Stomach (tissue), 19 donors: Measurements from ENCODE around the gene LMO2. TPM values are rescaled to one million over a fixed set of nuclear protein-coding genes. Genes with fewer than 3 reads are reported as not detected.

ENCODE experiments used
- DNase-seq, 2 donors: peaks; one replicate each; pipeline versions ENCODE4 v3.0.0 to v3.0.0-alpha.2; 2013 to 2019
- H3K27ac ChIP-seq, 5 donors: fragments of 200-600 bp in 4 of 5; sonication (generic) in 4 of 5; one replicate each; pipeline ENCODE4 v1.5.1; 2013 to 2019; ENCODE audit warnings: mild to moderate bottlenecking in 1 of 5, moderate library complexity in 1 of 5
- H3K27me3 ChIP-seq, 3 donors: fragments of 200-600 bp; sonication (generic); one replicate each; pipeline ENCODE4 v1.5.1; 2017 to 2019; ENCODE audit warnings: mixed run types in 1 of 3
- H3K36me3 ChIP-seq, 4 donors: fragments of 200-600 bp; sonication (generic); 1 replicate in 3 of 4; 2 replicates in 1 of 4; pipeline ENCODE4 v1.5.1; 2016 to 2019
- H3K4me1 ChIP-seq, 4 donors: fragments of 200-600 bp; sonication (generic); one replicate each; pipeline ENCODE4 v1.5.1; 2016 to 2019
- H3K4me3 ChIP-seq, 4 donors: fragments of 200-600 bp; sonication (generic) in 3 of 4; one replicate each; pipeline ENCODE4 v1.5.1; 2016 to 2019; ENCODE audit warnings: mild to moderate bottlenecking in 1 of 4
- H3K9me3 ChIP-seq, 4 donors: fragments of 200-600 bp; sonication (generic); one replicate each; pipeline ENCODE4 v1.5.1; 2016 to 2019
- CTCF ChIP-seq, 7 experiments: fragments of 450-650 bp in 4 of 7; fragments of 200-600 bp in 3 of 7; sonication (generic) in 3 of 7; IDR thresholded peaks; one replicate each; pipeline ENCODE4 v1.5.1; 2016 to 2019; ENCODE audit warnings: antibody characterized with exemption in 7 of 7, control low read depth in 2 of 7, mild to moderate bottlenecking in 1 of 7
- EP300 ChIP-seq: sonication (generic); formaldehyde crosslinking; IDR thresholded peaks from one replicate; pipeline ENCODE4 v1.6.1; 2017; ENCODE audit warnings: antibody characterized with exemption
- POLR2A ChIP-seq, 4 donors: fragments of 450-650 bp; IDR thresholded peaks; one replicate each; pipeline ENCODE4 v1.6.1; 2016; ENCODE audit warnings: antibody characterized with exemption in 4 of 4, control low read depth in 2 of 4, mild to moderate bottlenecking in 1 of 4, moderate library complexity in 1 of 4
- POLR2AphosphoS5 ChIP-seq, 3 donors: sonication (generic); formaldehyde crosslinking; IDR thresholded peaks; one replicate each; pipeline ENCODE4 v1.6.1; 2016; ENCODE audit warnings: antibody characterized with exemption in 3 of 3
- WGBS, 5 donors: extraction: QIAGEN DNeasy Blood & Tissue Kit in 3 of 5; methylation state at CpG; one replicate each; pipeline versions ENCODE4 v1.1.5 to v1.1.7; 2013 to 2018; 5-methylcytosine and 5-hydroxymethylcytosine counted together
- intact Hi-C: fragments of 100-400 bp; cut with DNase I; formaldehyde crosslinking; loops from one replicate; pipeline ENCODE4 v1.15.1; 2023; ENCODE audit warnings: low total_unique reads
- long read RNA-seq, 10 donors: transcript quantifications; one replicate each; lab custom pipeline, GENCODE V29; 2026
- polyA plus RNA-seq, 3 donors: library from polyadenylated mRNA; stranded (reverse); fragments of 200-250 nt; gene quantifications; one replicate each; pipeline ENCODE4 v1.2.3, GENCODE V29; 2013
- total RNA-seq, 5 donors: library from RNA; depleted of rRNA; stranded (reverse); fragments of >200 nt; gene quantifications; one replicate each; pipeline versions ENCODE4 v1.1.0 to v1.2.3, GENCODE V29; 2014 to 2016
- donor health status: healthy with polysubstance abuse.
- donor health status: Bipolar disorder and iron deficiency.
- donor health status: healthy.

The LMO2 gene
- total RNA-seq (10 to 100 TPM in 3 of 5 donors, 1 to 10 TPM in 1, not detected in 1; 9.6 to 54.7 (median 12.3) TPM), polyA plus RNA-seq (10 to 100 TPM in 2 of 3 donors, 1 to 10 TPM in 1; 9.1 to 12.7 (median 11.5) TPM)
- long read RNA-seq, donor 1, partial matches to known transcripts: 0 of 2 reads
- long read RNA-seq, donor 1, other reads (novel, unspliced or antisense): 0 of 2 reads
- long read RNA-seq, donor 2, partial matches to known transcripts: 0 of 1 reads
- long read RNA-seq, donor 2, other reads (novel, unspliced or antisense): 0 of 1 reads
- long read RNA-seq, donor 3, partial matches to known transcripts: 0 of 2 reads
- long read RNA-seq, donor 3, other reads (novel, unspliced or antisense): 0 of 2 reads
- long read RNA-seq, donor 4: 0 reads
- long read RNA-seq, donor 5, transcript LMO2-202 (3 exons, 1,687 nt): major isoform, 9 of 10 reads
- long read RNA-seq, donor 5, partial matches to known transcripts: 0 of 10 reads
- long read RNA-seq, donor 5, other reads (novel, unspliced or antisense): 0 of 10 reads
- long read RNA-seq, donor 6, transcript LMO2-202 (3 exons, 1,687 nt): major isoform, 5 of 27 reads
- long read RNA-seq, donor 6, transcript LMO2-204 (2 exons, 1,550 nt): major isoform, 5 of 27 reads
- long read RNA-seq, donor 6, partial matches to known transcripts: 7 of 27 reads
- long read RNA-seq, donor 6, other reads (novel, unspliced or antisense): 9 of 27 reads
- long read RNA-seq, donor 7, transcript LMO2-202 (3 exons, 1,687 nt): major isoform, 12 of 13 reads
- long read RNA-seq, donor 7, partial matches to known transcripts: 0 of 13 reads
- long read RNA-seq, donor 7, other reads (novel, unspliced or antisense): 0 of 13 reads
- long read RNA-seq, donor 8, transcript LMO2-202 (3 exons, 1,687 nt): major isoform, 5 of 12 reads
- long read RNA-seq, donor 8, partial matches to known transcripts: 0 of 12 reads
- long read RNA-seq, donor 8, other reads (novel, unspliced or antisense): 7 of 12 reads
- long read RNA-seq, donor 9, partial matches to known transcripts: 0 of 3 reads
- long read RNA-seq, donor 9, other reads (novel, unspliced or antisense): 0 of 3 reads
- long read RNA-seq, donor 10, partial matches to known transcripts: 0 of 1 reads
- long read RNA-seq, donor 10, other reads (novel, unspliced or antisense): 0 of 1 reads

- intact Hi-C loops: no loop called here
- H3K27ac ChIP-seq: peak within 1 kb of the TSS in 2 of 5 donors; percentile 53 to 61
- 69 to 79% (median 72%) methylated on average over 9 of the region's 9 CpGs for WGBS, 5 donors
Observed at GRCh38 chr11:33891714-33892327, at the start of gene LMO2. Gene LMO2, minus strand, starts transcription at chr11:33892076. Its CDS starts 22,360 bp downstream, at chr11:33869716.

GRCh38 chr11:33940538-33940815, 48.6 kb upstream of the LMO2 start:
- 53 to 76% (median 57%) methylated on average over 2 of the region's 2 CpGs for WGBS, 5 donors
- no peaks in the 10 kb centered on the region for H3K36me3 ChIP-seq
- no peak overlapping the region for H3K4me3 ChIP-seq
- H3K4me1 ChIP-seq: peaks cover 0 to 12% (median 6%) of the 10 kb centered on the region in 4 donors
- no peak overlapping the region for H3K27ac ChIP-seq
- TF ChIP-seq CTCF (IDR thresholded peaks at IDR 0.05) (no peak), POLR2AphosphoS5 (IDR thresholded peaks at IDR 0.05) (no peak), EP300 (no peak)
- DNase-seq: no peak
- H3K27me3 ChIP-seq: no peaks in the 10 kb centered on the region
- intact Hi-C loops: no loop called here
- no peaks in the 10 kb centered on the region for H3K9me3 ChIP-seq

More at GRCh38 chr11:33891714-33892327, at the start of gene LMO2:
- DNase-seq: no peak
- Histone ChIP-seq H3K4me3 (no peak within 1 kb of the TSS), H3K27me3 (peaks cover 0 to 6% (median 0%) of the 10 kb centered on the region in 3 donors), H3K4me1 (peaks cover 0 to 20% (median 0%) of the 10 kb centered on the region in 4 donors), H3K36me3 (no peaks in the 10 kb centered on the region), H3K9me3 (no peaks in the 10 kb centered on the region)
- TF ChIP-seq POLR2A (IDR thresholded peaks at IDR 0.05): no peak
- TF ChIP-seq EP300: no peak

- DNase-seq: peak in 1 of 2 donors; percentile 69
- no peak overlapping the region for H3K4me3 ChIP-seq
- H3K9me3 ChIP-seq: peaks cover 0 to 2% (median under 1%) of the 10 kb centered on the region in 4 donors
- peak in 2 of 3 donors; percentile 20 to 53 for TF ChIP-seq POLR2AphosphoS5 (IDR thresholded peaks at IDR 0.05)
- no peak for TF ChIP-seq CTCF (IDR thresholded peaks at IDR 0.05)
- TF ChIP-seq POLR2A (IDR thresholded peaks at IDR 0.05): no peak
- peaks cover 0 to 12% (median 6%) of the 10 kb centered on the region in 4 donors for H3K4me1 ChIP-seq
- intact Hi-C loops: no loop called here
- H3K27ac ChIP-seq: peak overlapping the region in 2 of 5 donors; percentile 7 to 53
- H3K36me3 ChIP-seq: no peaks in the 10 kb centered on the region
- H3K27me3 ChIP-seq: no peaks in the 10 kb centered on the region
- 20 to 31% (median 26%) methylated on average over 15 of the region's 15 CpGs for WGBS, 5 donors
Observed at GRCh38 chr11:33936725-33937604, 45.1 kb upstream of the LMO2 start.
